Body of pancreas (tissue), 4 donors: ENCODE measurements around the gene TRAF1.

Experiments used
- POLR2A ChIP-seq, 3 donors: fragments of 450-650 bp; IDR thresholded peaks; one replicate each; pipeline ENCODE4 v1.6.1; 2016; ENCODE audit warnings: antibody characterized with exemption in 3 of 3, mild to moderate bottlenecking in 2 of 3
- TF ChIP-seq, protein P1 (sequence below), 7 experiments: fragments of 450-650 bp in 4 of 7; fragments of 200-600 bp in 3 of 7; sonication (generic) in 3 of 7; IDR thresholded peaks; one replicate each; pipeline ENCODE4 v1.5.1; 2016 to 2019; ENCODE audit warnings: antibody characterized with exemption in 7 of 7

- TF ChIP-seq, protein P1, sequence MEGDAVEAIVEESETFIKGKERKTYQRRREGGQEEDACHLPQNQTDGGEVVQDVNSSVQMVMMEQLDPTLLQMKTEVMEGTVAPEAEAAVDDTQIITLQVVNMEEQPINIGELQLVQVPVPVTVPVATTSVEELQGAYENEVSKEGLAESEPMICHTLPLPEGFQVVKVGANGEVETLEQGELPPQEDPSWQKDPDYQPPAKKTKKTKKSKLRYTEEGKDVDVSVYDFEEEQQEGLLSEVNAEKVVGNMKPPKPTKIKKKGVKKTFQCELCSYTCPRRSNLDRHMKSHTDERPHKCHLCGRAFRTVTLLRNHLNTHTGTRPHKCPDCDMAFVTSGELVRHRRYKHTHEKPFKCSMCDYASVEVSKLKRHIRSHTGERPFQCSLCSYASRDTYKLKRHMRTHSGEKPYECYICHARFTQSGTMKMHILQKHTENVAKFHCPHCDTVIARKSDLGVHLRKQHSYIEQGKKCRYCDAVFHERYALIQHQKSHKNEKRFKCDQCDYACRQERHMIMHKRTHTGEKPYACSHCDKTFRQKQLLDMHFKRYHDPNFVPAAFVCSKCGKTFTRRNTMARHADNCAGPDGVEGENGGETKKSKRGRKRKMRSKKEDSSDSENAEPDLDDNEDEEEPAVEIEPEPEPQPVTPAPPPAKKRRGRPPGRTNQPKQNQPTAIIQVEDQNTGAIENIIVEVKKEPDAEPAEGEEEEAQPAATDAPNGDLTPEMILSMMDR (IDR thresholded peaks at IDR 0.05): no peak
- TF ChIP-seq POLR2A (IDR thresholded peaks at IDR 0.05): no peak
Observed at GRCh38 chr9:120856700-120857099, 69.9 kb downstream of the TRAF1 start.
